Effector CD4-positive, alpha-beta T cell (primary cell): ENCODE measurements around the gene MALT1.
A peak's percentile ranks its signal among the peaks of the same experiment; 100 is the strongest.
"Not testable (repeated sequence)": the region's sequence is repeated elsewhere in the genome, so short reads cannot be mapped to it uniquely, and the experiment has no call there.

Source experiments
- DNase-seq: peaks from one replicate; pipeline ENCODE4 v3.0.0-alpha.2; 2020

Gene MALT1

GRCh38 chr18:58738322-58738721, 67.1 kb downstream of the MALT1 start:
- DNase-seq = no peak

- DNase-seq = no peak
These were observed 74.6 kb downstream of the MALT1 start for GRCh38 chr18:58745914-58746313.

- DNase-seq = no peak
These were observed 77.8 kb downstream of the MALT1 start for GRCh38 chr18:58748899-58749595.

- DNase-seq = no peak
These were observed 82.7 kb downstream of the MALT1 start for GRCh38 chr18:58753976-58754375.

- no peak for DNase-seq
These were observed 83.3 kb downstream of the MALT1 start for GRCh38 chr18:58754544-58755068.

DNA sequence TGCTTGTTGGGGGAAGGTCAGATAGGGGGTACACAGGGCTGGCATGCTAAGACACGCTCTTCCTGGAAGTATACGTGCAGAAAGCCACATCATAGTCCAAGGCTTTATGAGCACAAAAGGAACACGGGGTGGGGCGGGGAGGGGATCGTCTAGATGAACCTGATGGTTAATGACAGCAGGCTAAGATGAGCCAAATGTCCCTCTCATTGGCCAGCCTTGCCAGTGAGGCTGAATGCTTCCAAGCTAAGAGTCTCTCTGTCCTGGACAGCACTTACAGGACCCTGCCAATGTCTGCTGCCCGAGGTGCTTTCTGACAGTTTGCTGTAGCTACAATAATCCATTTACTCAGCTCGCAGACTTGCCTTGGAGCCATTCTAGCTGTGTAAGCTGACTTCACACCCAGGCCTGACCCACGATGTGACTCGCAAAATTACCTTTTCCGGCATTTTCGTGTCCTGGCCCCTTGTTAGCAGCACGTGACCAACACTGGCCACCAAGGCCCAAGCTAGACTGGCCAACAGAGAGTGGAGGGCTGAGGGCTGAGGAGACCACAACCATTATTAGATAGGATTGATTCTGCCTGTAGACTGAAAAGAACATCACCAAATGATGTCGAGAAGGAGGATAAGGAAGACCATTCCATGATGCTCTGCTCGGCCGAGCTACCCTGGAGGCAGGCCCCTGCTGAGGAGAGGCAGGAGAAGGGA, 84.2 kb downstream of the MALT1 start:
- no peak for DNase-seq

GRCh38 chr18:58756148-58756547, 84.9 kb downstream of the MALT1 start:
- no peak for DNase-seq

DNA sequence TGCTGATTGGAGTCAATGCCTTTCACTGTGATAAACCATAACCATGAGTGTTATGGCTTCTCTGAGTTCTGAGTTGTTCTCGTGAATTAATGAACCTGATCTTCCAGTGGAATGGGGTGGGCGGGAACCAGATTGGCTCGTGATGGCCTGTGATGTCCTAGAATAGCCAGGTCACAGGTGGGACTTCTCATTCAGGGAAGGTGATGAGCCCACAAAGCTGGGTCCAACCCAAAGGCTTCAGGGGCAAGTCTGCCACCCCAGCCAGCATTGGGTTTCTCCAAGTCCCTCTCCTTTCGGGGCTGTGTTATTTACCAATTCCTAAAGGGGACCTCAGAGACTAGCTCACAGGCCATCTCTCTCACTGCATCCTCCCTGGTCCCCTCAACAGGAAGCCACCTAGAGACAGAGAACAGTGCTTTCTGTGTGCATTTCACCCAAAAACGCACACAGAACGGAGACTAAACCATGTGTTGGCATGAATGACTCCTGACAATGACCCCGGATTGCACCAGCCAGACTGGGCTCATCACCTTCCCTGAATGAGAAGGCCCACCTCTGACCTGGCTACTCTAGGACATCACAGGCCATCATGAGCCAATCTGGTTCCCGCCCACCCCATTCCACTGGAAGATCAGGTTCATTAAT, 85.5 kb downstream of the MALT1 start:
- no peak for DNase-seq

GRCh38 chr18:58757351-58757750, 86.1 kb downstream of the MALT1 start:
- not testable (repeated sequence) for DNase-seq

DNA sequence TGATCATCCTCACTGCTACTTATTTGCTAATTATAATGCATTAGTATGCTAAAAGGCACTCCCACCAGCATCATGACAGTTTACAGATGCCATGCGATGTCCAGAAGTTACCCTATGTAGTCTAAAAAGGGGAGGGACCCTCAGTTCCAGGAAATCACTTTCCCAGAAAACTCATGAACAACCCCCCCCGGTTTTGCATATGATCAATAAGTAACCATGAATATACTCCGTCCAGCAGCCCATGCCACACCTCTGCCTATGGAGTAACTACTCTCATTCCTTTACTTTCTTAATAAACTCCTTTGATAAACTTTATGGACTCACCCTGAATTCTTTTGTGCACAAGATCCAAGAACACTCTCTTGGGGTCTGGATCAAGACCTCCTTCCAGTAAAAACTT, 86.8 kb downstream of the MALT1 start:
- DNase-seq = no peak

DNA sequence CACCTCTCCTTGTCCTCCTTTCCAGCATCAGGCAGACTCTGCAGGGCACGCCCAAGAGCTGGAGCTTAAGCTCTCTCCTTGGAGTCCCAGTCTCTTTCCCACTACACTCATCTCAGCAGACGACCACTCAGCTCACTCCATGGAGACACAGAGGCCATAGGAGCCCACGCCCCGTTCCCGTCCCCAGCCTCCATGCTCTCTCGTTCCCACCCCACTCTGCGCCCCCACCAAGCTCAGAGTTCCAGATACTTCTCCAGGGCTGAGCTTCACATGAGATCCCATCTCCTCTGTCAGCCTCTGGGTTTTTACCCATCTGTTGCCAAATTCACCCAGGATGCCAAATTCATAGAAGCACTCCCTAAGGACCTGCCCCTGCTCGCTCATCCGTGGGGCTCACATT, 87.3 kb downstream of the MALT1 start:
- no peak for DNase-seq

DNA sequence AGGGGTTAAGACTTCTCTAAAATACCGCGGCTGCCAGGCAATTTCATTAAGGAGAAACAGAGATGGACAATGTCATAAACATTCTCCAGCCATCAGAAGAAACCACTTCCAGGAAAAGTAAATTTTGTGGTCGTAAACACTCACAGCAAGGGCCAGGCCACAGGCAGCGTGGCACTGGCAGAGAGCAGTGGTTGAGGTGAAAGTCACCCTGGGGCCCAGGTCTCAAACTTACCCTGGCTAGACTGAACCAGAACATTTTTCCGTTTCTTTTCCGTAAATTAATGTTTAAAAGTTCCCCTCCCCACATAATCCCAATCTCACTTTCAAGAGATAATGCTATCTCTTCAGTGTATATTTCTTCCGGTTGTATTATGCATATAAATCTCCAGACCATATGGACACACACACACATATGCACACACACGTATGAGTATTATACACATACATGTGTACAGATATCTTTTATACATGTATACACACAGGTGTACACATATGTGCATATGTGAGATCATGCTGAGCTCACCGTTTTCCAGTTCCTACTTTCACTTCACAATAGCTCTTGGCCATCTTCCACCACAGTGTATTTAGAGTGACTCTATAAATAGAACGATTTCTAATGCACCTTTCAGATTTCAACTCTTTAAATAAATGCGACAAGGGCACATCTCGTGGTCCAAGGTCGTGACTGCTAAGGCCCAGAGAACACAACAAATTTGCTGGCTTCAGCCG, 90.1 kb downstream of the MALT1 start:
- DNase-seq = no peak

- DNase-seq = no peak
These were observed 90.9 kb downstream of the MALT1 start for GRCh38 chr18:58761970-58762780.

GRCh38 chr18:58762781-58763171, 91.5 kb downstream of the MALT1 start:
- DNase-seq = no peak

GRCh38 chr18:58766164-58766563, 94.9 kb downstream of the MALT1 start:
- DNase-seq = no peak

DNA sequence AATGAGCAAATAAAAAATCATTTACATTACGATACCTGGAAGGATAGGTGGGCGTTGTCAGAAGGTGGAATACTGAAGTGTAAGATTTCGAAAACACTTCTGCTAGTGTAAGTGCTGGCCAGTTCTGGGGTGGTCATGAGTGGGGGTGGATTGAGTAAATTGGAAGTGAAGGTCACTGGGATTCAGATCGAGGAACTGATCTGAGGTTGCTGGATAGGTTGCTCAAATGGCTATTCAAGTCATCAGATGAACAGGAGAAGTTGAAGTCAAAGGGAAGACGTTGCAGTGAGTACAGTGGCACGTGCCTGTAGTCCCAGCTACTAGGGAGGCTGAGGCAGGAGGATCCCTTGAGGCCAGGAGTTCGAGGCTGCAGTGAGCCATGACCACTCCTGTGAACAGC, 95.7 kb downstream of the MALT1 start:
- DNase-seq = no peak

- peak; percentile 55 for DNase-seq
These were observed 97.2 kb downstream of the MALT1 start for GRCh38 chr18:58768293-58768974.

GRCh38 chr18:58769321-58769720, 98.1 kb downstream of the MALT1 start:
- DNase-seq = no peak

- DNase-seq = no peak
These were observed 99.3 kb downstream of the MALT1 start for GRCh38 chr18:58770601-58771000.

DNA sequence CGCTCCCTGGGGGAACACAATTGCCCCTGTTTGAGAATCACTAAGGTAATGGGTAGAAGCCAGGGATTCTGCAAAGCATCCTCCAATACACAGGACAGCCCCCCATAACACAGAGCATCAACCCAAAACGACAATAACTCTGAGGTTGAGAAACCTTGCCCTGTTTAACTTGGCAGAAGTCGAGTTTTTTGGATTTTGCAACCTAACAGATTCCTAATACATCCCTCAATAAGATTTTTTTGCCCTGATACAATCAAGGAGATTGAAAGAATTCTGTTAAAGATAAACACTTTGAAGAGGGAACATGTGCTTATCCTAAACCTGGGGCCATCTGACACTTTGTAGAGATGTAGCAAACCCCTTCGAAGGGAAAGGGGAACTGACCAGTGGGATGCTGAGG, 100.9 kb downstream of the MALT1 start:
- no peak for DNase-seq

DNA sequence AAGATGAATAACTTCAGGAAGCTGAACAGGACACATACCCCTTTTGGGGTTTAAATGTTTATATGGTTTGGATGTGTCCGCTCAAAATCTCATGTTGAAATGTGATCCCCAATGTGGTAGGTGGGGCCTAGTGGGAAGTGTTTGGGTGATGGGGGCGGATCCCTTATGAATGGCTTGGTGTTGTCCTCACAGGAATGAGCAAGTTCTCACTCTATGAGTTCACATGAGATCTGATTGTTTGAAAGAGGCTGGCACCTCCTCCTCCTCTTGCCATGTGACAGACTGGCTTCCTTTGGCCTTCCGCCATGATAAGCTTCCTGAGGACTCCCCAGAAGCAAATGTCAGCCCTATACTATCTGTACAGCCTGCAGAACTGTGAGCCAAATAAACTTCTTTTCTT, 104.8 kb downstream of the MALT1 start:
- no peak for DNase-seq

DNA sequence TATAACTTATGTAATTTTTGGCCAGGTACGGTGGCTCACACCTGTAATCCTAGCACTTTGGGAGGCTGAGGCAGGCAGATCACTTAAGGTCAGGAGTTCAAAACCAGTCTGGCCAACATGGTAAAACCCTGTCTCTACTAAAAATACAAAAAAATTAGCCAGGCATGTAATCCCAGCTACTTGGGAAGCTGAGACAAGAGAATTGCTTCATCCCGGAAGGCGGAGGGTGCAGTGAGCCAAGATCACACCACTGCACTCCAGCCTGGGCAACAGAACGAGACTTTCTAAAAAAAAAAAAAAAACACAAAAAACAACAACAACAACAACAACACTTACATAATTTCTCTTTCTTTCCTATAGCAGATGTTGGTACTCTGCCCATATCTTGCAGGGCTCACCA, 105.3 kb downstream of the MALT1 start:
- DNase-seq = not testable (repeated sequence)
